ENCODE data around the gene RYR1. TPM values are rescaled to one million over a fixed set of nuclear protein-coding genes. Genes with fewer than 3 reads are reported as not detected.

The RYR1 gene
- total RNA-seq = 1.3 TPM
- long read RNA-seq, partial matches to known transcripts = 1 of 1 reads
- long read RNA-seq, other reads (novel, unspliced or antisense) = 0 of 1 reads

GRCh38 chr19:38433268-38433733 is at the start of gene RYR1:
Gene RYR1 (plus strand): TSS chr19:38433691. CDS start chr19:38433830, 139 bp downstream.
- intact Hi-C loops (cut with DNase I) = no loop called here
- DNase-seq (ENCODE audit: low spot score) = peak; percentile 91

- no peak for DNase-seq (ENCODE audit: low spot score)
- intact Hi-C loops (cut with DNase I) = no loop called here
Observed at GRCh38 chr19:38383743-38384142, 49.7 kb upstream of the RYR1 start.

GRCh38 chr19:38384209-38385027 is 49.1 kb upstream of the RYR1 start:
- intact Hi-C loops (cut with DNase I) = no loop called here
- no peak for DNase-seq (ENCODE audit: low spot score)

GRCh38 chr19:38385057-38385803 is 48.3 kb upstream of the RYR1 start:
- no peak for DNase-seq (ENCODE audit: low spot score)
- intact Hi-C loops (cut with DNase I) = no loop called here

- intact Hi-C loops (cut with DNase I) = no loop called here
- no peak for DNase-seq (ENCODE audit: low spot score)
Observed at GRCh38 chr19:38385804-38386257, 47.7 kb upstream of the RYR1 start.

- intact Hi-C loops (cut with DNase I) = no loop called here
Observed at GRCh38 chr19:38386300-38386970, 47.1 kb upstream of the RYR1 start.

GRCh38 chr19:38386971-38387549 is 46.4 kb upstream of the RYR1 start:
- DNase-seq (ENCODE audit: low spot score) = no peak
- intact Hi-C loops (cut with DNase I) = no loop called here

More at GRCh38 chr19:38386300-38386970, 47.1 kb upstream of the RYR1 start:
- DNase-seq (ENCODE audit: low spot score) = no peak

GRCh38 chr19:38387550-38388348 is 45.7 kb upstream of the RYR1 start, which contains the start of gene GGN:
Gene GGN (minus strand): TSS chr19:38388034. CDS start chr19:38387261, 773 bp downstream.
- intact Hi-C loops (cut with DNase I) = no loop called here
- peak; percentile 84 for DNase-seq (ENCODE audit: low spot score)

- DNase-seq (ENCODE audit: low spot score) = no peak
- intact Hi-C loops (cut with DNase I) = no loop called here
Observed at GRCh38 chr19:38388349-38389100, 45.0 kb upstream of the RYR1 start, which contains the start of gene SPRED3. Gene SPRED3 (plus strand): TSS chr19:38388697. CDS start chr19:38390303, 1,606 bp downstream.

- intact Hi-C loops (cut with DNase I) = no loop called here
- no peak for DNase-seq (ENCODE audit: low spot score)
Observed at GRCh38 chr19:38389101-38389925, 44.2 kb upstream of the RYR1 start.

GRCh38 chr19:38389957-38390924 is 43.2 kb upstream of the RYR1 start:
- no peak for DNase-seq (ENCODE audit: low spot score)
- intact Hi-C loops (cut with DNase I) = no loop called here

- intact Hi-C loops (cut with DNase I) = no loop called here
- DNase-seq (ENCODE audit: low spot score) = no peak
Observed at GRCh38 chr19:38391911-38392464, 41.5 kb upstream of the RYR1 start.

- intact Hi-C loops (cut with DNase I) = no loop called here
Observed at GRCh38 chr19:38392707-38393308, 40.7 kb upstream of the RYR1 start.

GRCh38 chr19:38394488-38394887 is 39.0 kb upstream of the RYR1 start:
- no peak for DNase-seq (ENCODE audit: low spot score)
- intact Hi-C loops (cut with DNase I) = no loop called here

More at GRCh38 chr19:38392707-38393308, 40.7 kb upstream of the RYR1 start:
- no peak for DNase-seq (ENCODE audit: low spot score)

Data from cardiac septum (tissue), 1 donor.